M059J (cell line): Measurements from ENCODE around the gene MICAL3. TPM values are rescaled to one million over a fixed set of nuclear protein-coding genes. Genes with fewer than 3 reads are reported as not detected.
A peak's percentile ranks its signal among the peaks of the same experiment; 100 is the strongest.

Experiments used
- DNase-seq: peaks from one replicate; pipeline ENCODE4 v3.0.0-alpha.2; 2012; ENCODE audit warnings: low read depth
- total RNA-seq: library from RNA; depleted of rRNA; stranded (reverse); fragments of >200 nt; shearing (Covaris generic); gene quantifications from 2 replicates; pipeline ENCODE4 v1.2.3, GENCODE V29; 2014

Gene MICAL3
- total RNA-seq, 1 experiment from 2014 or later: 33.6 TPM

DNA sequence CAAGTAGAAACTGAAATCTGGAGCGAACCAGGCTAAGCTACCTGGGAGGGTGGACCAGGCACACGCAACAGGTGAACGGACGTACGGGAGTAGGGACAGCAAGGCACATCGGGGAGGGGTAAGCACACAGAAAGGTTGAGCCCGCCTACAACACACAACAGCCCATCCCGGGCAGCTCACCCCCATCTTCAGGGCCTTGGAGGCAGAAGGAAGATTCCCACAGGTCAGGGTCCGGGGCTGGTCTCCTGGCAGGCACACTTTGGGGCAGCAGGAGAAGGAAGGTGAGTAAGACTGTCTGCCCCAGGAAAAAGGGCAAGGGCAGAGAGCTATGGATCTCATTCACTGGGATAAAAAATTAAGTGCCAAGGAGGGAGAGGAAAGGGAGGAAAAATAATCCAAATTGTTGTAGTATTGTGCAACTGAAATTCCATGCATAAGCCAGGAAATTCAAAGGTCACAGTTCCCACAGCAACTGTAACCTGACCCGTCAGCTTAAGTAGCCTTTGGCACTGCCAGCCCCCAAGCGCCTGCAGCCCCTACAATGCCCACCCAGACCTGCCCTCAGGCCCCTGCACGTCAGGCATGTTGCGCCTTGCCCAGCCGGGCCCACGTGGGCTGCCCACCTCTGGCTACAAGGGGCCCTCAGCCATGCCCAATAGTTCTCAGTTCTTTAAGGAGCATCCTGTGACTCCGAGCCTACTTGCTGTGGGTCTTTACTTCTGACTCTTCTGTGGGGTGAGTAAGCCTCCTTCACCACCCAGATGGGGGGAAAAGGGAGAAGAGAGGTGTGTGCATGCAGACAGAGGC is 51.8 kb downstream of the MICAL3 start:
- peak; percentile 82 for DNase-seq

DNA sequence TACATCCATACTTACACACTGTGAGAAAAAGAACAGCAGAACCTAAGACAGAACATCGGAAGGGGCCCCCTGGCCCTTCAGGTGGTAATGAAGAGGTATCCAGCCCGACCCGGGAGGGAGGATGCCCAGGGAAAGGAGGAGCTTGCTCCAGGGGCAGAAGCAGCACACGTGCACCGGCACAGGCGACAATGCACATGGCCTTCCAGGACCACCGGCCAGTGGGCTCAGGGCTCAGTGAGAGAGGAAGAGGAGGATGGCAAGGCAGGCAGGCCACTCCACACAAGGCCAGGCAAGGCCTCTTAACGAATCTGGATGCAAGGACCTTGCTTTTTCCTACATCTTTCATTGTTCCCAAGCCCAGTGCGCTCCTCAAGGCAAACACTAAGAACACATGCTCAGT is 52.6 kb downstream of the MICAL3 start:
- no peak for DNase-seq

DNA sequence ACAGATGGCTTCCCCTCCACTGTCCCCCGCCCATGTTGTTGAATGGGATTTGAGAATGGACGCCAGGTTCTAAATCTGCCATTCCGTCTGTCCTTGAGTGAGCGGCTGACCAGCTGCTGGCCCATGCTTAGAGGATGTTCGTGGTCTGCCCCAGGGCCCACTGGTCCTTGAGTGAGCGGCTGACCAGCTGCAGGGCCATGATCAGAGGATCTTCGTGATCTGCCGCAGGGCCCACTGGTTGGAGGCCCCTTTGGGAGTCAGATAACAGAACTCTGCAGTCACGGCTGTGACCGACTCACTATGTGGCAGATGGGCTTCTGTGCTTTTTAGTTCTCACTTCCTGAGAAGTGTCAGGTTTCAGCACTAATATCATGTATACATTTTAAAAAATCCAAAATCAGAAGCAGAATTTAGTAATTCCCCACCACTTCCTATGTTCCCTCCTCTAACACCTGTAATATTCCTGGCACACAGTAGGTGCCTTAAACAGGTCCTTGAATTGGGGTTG is 54.1 kb downstream of the MICAL3 start:
- peak; percentile 39 for DNase-seq

GRCh38 chr22:17969701-17970113 is 54.7 kb downstream of the MICAL3 start:
- DNase-seq: peak; percentile 86

GRCh38 chr22:17968126-17968525 is 56.2 kb downstream of the MICAL3 start:
- no peak for DNase-seq

- DNase-seq: no peak
Observed at GRCh38 chr22:17966403-17966717, 58.0 kb downstream of the MICAL3 start.

DNA sequence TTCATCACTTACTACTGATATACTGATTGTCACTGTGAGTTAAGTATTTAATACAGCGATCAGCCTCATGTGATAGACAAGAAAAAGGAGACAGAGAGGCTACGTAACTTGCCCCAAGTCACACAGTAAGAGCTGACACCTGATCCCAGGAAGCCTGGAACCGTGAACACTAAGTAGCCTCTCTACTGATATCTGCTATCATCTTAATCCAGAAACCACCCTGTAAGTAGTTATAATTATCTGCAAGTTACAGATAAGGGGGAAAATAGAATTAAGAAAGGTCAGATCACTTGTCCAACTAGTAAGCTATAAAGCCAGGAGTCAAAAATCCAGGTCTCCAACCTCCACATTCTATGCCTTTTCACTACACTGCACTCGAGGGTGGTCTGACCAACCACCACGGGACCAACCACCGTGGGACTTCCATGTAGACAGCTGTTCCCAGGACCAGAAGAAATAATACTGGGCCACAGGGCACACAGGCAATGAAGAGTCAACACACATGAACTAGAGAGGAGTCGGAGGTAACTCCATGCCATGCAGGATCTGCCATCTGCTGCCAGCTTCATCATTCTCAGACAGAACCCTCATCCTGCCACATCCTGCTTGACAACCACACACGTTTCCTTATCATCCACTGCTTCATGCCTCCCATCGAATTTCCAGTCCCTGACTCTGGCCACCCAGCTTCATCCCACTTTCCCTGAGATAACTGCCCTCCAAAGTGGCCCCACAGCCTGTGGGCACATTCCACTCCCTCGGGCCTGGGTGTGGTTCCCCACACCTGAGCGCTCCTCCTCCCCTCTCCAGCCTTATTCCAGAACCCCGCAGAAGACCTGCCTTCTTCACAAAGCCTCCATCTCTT is 58.6 kb downstream of the MICAL3 start:
- DNase-seq: no peak

GRCh38 chr22:17964643-17965042 is 59.7 kb downstream of the MICAL3 start:
- DNase-seq: no peak

GRCh38 chr22:17964156-17964555 is 60.2 kb downstream of the MICAL3 start:
- DNase-seq: no peak

DNA sequence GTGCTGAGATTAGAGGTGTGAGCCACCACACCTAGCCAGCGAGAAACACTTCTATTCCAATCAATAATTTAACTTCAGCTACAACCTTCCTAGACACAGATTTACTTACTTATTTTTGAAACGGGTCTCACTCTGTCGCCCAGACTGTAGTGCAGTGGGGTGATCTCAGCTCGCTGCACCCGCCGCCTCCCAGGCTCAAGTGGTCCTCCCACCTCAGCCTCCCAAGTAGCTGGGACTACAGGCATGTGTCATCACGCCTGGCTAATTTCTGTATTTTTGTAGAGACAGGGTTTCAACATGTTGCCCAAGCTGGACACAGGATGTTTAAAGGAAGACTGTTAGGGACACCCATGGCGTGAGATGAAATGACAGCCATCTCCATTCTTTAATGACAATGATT is 61.3 kb downstream of the MICAL3 start:
- no peak for DNase-seq

GRCh38 chr22:17962168-17962567 is 62.2 kb downstream of the MICAL3 start:
- DNase-seq: no peak

DNA sequence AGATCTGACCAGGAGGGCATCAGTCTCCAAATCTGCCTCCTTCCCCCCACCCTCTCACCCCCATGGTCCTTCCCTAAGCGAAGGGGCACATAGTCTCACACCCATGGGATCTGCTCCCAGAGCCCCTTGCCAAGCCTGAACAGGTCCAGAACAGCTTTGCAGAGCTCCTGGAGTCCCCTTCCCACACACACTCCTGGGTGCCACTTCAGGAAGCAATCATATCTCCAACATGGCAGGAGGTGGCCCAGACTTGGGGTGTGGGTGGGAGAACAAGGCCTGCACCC is 63.0 kb downstream of the MICAL3 start:
- DNase-seq: no peak

DNA sequence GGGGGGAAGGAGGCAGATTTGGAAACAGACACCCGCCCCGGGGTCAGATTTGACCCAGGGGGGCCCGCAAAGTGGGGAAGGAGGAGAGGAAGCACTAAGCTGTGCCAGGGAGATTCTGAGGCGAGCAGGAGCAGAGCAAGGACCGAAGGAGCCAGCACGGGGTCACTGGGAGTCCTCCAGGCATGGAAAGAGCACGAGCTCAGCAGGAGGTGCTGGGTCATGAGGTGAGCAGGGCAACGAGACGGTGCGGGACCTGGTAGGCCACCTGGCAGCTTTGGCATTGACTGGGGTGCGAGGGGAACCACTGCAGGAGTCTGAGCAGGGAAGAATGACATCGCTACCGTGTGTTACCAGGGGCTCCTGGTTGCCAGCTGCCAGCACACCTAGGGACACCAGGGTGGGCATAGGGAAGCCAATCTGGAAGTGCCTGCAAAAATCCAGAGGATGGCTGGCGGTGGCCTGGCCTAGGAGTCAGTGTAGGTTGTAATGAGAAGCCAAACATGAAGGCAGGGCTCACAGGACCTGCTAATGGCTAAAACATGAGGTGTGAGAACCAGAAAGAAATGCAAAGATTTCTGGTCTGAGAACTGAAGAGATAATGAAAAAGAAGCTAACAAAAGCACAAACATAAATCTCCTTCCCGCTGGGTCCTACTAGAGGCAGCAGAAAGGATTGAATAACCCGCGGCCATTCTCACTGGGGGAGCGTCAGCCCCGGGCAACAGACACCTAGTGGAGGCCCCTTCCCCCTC is 63.5 kb downstream of the MICAL3 start:
- DNase-seq: no peak

DNA sequence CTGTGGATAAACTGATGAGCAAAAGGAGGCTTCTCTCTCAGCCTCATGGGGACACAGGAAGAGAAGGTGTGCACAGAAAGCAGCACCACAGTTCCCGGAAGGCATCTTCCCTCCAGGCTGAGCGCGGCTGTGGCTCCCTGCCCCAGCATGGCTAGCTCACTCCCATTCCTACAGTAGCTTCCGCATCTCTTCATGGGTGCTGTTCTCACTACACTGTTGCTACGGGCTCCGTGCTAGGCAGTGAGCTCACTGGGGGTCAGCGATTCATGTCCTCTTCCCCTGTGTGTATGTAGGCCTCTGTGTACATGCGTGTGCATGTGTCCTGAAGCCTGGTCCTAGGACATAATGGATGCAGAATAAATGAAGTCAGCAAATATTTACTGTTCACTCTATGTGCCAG is 64.3 kb downstream of the MICAL3 start:
- DNase-seq: no peak

DNA sequence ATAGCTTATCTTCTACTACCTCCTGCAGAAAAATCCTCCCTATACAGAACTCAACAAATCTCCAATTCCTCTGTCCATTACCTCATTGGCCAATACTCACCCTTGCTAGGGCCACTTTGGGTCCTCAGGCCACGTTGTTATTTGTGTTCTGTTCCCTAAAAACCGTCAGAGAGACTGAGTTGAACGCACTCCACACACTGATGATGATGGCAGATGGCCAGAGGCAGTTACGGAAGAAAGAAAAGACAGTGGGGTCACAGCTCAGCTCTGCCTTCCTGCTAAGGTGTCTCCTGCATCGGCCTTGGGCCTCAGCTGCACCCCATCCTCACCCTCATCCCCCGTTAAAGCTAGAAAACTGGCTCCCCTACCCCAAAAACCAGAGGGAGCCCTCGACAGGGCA is 66.2 kb downstream of the MICAL3 start:
- no peak for DNase-seq

DNA sequence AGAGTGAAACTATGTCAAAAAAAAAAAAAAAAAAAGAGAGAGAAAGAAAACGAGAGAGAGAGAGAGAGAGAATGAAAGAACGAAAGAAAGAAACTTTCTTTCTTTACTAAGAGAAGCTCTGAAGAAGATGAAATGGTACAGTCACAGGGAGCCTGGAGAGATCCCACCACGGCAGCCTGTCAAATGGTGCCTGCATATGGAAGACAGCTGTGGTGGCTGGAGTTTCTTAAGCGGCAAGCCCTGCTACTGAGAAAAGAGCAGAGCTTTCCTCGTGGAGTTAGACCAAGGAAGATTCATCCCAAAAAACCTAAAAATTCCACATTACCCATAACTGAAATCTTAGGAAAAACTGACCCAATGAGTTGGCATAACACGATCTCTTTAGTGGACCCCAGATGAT is 66.7 kb downstream of the MICAL3 start:
- DNase-seq: no peak

DNA sequence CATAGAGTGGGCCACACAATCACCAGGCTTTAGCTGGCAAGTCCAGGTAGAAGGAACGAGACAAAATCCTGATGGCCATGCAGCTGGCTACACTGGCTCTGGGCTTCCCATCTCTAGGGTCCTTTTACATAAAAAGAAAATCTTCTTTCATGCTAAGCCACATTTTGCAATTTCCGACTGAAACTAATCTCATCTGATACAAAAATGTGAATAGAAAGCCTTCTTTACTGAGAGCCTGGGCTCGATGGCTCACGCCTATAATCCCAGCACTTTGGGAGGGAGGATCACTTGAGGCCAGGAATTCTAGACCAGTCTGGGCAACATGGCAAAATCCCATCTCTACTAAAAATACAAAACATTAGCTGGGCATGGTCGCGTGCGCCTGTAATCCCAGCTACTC is 67.2 kb downstream of the MICAL3 start:
- no peak for DNase-seq

DNA sequence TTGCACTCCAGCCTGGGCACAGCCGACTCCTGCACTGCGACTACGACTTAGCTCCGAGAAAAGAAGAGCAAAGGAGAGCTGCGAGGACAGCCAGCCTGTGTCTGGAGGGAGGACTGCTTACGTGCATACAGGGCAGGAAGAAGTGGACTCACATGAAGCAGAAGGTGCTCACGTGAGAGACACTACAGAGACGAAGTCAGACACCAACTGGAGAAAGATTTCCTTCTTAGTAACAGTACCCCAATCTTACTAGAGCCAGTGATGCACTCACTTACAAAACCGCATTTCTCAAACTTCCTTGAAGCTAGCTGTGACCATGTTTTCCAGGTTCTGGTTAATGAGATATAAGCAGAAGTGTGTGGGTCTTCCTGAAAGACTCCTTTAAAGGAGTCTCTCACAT is 67.7 kb downstream of the MICAL3 start:
- DNase-seq: no peak

DNA sequence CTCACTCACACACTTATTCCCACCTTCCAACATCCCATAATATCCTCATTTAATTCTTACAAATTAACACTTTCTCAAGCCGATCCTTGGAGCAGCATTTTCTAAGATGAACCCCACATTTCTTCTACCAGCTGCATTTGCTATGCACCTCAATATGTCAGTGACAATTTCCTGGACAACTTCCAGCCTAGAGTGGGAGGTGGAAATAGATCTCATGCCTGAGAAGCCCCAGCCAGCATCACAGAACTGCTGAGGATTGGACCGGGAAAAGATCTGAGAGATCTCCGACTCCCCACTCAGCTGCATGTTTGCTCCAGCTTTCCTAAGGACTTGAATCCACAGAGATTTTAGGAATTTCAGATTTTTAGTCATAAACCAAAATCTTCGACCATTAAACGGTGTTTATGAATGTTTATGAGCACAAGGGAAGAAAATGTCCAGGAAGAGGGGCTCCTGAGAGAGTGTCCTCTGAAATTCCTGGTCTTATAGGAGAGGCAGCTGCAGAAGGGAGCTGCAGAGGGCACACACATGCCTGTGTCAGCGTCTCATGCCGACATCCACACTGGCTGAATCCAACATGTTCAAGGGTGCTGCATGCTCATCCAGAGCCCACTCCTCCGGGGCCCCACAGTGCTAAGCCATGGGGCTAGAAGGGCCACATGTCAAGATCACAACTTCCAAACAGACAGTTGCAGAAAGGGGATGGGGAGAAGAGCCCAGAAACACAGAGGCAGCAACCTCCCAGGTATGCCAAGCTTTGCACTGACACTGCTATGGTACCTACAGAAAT is 68.6 kb downstream of the MICAL3 start:
- DNase-seq: no peak

DNA sequence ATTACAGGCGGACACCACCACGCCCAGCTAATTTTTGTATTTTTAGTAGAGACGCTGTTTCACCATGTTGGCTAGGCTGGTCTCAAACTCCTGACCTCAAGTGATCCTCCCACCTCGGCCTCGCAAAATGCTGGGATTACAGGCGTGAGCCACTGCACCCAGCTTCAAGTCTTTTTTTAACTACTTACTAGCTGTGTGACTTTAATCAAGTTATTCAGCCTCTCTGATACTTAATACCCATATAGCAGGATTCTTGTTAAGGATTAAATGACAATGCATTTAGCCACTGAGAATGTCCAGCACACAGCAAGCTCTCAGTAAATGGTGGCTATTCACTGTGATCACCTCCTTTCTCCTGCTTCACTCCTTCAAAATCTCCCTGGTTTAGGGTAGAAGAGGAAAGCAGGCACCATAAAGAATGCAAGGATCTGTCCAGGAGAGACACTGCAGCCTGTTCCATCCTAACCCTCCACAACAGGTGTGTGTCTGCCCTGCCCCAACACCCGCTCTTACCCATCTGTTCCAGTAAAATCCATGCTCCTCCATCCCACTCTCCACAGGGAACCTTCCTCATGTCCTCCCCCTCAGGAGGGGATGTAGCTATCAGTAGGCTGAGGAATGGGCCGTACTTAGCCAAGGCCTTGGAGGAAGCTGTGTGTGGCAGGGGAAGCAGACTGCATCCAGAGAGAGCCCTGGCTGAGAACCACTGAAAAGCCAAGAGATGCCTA is 69.3 kb downstream of the MICAL3 start:
- no peak for DNase-seq
